Skin of body (tissue), 2 donors: ENCODE results near the gene APLP2. TPM values are rescaled to one million over a fixed set of nuclear protein-coding genes. Genes with fewer than 3 reads are reported as not detected.
"Not testable (repeated sequence)": the region's sequence is repeated elsewhere in the genome, so short reads cannot be mapped to it uniquely, and the experiment has no call there.

ENCODE experiments used
- DNase-seq: peaks from one replicate; lab custom pipeline; 2025; lab: John Stamatoyannopoulos, UW
- total RNA-seq: library from RNA; depleted of rRNA; stranded (reverse); fragments of >200 nt; gene quantifications from one replicate; pipeline ENCODE4 v1.2.3, GENCODE V29; 2014

The APLP2 gene
- total RNA-seq, 1 donor from 2014 or later, result 186 TPM

DNA sequence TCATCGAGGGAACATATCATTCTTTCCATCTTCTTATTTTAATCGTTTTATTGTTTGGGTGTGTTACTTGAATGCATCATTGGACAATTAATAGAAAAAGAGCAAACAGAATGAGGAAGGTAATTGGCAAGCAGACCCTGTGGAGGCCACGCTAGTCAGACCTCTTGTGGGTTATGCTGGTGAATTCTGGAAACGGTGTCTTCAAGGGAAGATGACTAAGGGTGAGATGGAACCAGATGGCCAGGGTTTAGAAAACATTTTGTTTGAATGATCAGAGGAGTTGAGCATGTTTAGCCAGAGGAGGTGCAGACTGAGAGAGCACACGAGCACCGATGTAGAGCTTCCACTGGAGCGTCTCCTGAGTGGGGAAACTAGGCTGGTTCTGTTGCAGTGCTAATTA lies 98.4 kb downstream of the APLP2 start:
- no peak for DNase-seq

DNA sequence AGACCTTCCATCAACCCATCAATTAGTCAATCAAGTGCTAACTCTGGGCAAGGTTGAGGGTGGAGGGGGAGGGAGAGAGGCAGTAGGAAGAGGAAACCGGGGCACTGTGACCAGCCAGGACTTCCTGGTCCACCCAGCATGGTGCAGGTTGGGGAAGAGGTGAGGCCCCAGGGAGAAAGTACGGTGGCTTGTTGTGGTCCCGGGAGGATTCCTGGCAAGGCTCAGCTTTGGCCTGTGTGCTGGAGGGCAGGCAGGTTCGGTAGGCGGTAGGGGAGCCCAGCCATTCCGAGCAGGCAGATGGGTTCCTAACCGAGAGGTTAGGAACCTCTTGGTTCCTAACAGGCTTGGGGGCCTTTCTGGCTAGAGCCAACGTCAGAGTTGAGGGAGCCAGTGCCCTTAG lies 100.7 kb downstream of the APLP2 start:
- no peak for DNase-seq

DNA sequence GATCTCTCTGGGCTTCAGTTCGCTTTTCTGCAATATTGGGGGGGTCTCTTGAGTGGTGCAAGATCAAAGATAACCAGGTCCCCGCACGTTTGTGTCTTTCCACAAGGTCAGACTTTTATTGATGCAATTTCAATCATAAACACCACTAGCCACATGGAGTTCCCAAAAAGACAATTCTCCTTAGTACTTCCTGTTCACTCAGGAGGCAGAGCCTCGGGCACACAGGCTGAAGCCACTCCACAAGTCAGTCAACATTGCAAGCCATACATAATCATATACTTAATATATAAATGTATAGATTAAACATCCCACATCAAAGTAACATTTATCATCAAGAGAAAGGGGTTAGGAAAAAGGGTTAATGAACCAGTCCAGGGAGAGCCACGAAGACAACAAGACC lies 101.8 kb downstream of the APLP2 start:
- no peak for DNase-seq

DNA sequence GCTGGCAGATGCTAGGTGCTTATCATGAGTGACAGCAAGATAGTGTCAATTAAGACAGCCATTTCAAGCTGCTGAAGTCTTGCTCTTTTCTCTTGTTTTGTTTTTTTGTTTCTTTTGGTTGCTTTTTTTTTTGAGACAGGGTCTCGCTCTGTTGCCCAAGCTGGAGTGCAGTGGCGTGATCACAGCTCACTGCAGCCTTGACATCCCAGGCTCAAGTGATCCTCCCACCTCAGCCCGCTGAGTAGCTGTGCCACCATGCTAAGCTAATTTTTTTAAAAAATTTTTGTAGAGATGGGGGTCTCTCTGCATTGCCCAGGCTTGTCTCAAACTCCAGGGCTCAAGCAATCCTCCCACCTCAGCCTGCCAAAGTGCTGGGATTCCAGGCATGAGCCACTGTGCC lies 102.3 kb downstream of the APLP2 start:
- DNase-seq, result not testable (repeated sequence)

DNA sequence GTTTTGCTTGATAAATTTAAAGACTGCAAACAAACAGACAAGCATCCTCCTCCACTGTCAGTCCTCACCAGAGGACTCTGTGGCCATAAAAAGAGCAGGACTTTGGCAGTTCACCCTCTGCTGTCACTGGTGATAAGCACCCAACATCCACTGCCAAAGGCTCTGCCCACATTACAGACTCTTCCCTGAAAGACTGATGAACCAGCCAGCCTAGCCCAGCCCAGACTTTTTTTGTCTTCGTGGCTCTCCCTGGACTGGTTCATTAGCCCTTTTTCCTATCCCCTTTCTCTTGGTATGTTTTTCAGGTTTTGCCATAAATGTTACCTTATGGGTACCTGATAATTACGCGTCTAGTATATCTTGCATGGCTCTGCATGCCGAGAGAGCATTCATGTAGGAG lies 104.9 kb downstream of the APLP2 start:
- DNase-seq, result no peak

DNA sequence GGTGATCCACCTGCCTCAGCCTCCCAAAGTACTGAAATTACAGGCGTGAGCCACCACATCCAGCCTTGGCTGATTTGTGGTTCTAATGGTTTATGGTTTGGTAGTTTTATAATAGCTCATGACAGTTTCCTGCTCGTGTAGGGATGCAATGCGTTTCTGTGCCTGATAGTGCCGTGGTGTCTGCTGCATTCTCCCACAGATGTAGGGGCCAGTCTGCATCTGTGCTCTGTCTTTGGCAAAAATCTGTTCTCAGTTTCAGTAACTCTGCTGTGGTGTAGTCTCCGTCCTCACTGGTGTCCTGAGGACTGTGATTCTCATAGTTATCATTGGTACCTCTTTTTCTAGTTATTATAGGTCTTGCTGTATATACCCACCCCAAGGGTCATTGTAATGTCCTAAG lies 106.2 kb downstream of the APLP2 start:
- no peak for DNase-seq

DNA sequence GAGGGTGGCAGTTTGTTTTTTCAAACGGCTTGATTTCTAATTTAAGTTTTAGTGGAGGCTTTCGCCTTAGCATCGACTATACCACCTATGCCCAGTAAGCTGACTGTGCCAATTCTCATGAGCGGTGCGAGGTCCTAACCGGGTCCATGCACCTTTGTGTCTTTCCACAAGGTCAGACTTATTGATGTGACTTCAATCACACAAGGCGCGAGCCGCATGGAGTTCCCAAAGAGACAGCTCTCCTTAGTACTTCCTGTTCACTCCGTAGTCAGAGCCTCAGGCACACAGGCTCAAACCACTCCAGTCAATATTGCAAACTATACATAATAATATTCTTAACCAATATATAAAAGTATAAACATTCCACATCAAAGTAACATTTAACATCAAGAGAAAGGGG lies 108.1 kb downstream of the APLP2 start:
- no peak for DNase-seq

DNA sequence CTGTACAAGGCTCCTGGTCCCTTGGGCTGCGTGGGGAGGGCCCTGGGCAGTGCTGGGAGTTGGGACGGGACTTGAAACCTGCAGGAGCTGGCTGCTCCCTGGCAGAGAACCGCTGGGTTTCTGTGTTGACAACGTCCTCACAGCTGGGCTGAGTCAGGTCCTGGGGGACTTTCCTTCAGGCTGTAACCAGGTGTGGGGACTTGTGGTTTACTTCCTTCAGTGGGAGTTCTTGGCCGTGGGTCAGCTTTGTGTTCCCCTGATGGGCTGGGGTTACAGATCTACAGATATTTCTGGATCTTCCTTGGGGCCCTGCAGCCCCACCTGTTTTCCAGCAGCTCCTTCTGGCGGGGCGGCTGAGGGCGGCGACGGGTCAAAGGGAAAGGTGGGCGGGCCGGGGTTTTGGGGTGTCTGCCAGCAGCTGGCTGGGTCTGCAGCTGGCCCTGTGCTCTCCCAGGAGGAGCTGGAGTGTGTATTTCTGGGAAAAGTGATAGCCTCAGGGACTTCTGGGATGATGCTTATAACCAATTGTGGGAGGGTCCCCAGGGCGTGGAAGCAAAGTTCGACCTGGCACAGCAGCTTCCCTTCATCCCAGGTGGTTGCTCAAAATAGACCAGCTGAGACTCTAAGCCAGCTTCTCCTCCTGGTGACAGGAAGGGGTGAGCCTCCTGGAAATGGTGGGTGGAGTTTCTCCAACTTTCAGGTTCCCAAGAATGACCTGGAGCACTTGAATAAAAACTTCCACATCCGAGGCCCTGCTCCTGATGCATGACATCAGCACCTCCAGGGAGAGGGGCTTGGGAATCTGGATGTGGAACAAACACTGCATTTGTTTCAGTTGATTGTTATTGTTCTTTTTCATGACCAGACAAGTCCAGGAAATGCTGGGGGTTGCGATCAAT lies 109.0 kb downstream of the APLP2 start:
- DNase-seq, result peak; percentile 45

DNA sequence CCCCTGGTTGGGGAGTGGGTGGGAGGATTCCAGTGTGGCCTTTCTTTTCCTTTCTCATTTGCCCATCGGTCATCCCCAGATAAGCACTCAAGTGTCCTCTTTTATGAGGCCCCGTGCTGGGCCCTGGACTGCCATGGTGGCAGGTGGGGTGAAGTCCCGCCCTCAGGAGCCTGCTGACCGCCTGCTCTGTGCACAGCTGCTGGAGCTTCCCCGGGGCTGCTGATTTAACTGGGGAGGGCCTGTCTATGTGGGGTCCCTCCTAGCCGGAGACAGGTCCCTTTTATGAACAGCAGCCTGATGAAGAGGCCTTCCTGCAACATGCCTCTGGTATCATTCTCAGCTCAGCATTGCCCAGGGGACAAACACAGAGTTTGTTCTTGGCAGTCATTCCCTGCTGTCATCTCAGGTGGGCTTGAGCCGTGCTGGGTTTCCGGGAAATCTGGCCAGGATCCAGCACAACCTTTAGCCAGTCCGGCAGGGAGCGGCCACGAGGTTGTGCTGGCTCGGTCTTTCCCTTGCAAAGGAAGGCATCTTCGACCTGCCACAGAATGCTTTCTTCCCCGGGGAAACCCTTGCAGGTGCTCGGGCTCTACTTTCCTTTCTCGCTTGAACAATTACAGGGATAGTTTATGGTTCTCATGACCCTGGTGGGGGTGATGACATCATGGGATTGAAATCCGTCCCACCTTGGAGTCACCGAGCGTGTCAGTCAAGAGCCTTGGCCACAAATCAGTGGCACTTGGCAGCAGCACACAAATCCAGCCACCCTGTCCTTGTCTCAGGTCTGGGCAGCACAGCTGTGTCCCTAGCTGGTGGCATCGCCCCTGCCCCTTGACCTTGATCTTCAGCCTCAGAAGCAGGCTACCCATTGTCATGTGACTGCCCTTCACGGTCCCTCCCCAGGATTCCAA lies 110.0 kb downstream of the APLP2 start:
- no peak for DNase-seq

DNA sequence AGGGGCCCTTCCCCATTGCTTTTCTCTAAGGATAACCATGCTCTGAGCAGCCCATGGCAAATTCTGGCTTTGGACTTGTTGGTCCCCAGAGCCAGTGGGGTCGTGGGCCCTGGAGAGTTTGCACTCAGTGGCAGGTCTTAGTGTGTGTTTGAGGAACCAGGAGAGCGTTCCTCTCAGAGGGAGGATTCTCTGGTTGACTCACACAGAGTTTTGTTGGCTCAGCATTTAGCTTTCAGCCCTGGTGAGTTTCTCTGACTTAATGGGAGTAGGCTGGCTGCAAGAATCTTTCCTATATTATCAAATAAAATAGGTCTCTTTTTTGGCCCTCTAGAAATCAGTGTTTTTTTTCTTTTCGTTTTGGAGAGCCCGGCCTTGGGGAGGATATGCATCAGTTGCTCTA lies 110.8 kb downstream of the APLP2 start:
- no peak for DNase-seq

DNA sequence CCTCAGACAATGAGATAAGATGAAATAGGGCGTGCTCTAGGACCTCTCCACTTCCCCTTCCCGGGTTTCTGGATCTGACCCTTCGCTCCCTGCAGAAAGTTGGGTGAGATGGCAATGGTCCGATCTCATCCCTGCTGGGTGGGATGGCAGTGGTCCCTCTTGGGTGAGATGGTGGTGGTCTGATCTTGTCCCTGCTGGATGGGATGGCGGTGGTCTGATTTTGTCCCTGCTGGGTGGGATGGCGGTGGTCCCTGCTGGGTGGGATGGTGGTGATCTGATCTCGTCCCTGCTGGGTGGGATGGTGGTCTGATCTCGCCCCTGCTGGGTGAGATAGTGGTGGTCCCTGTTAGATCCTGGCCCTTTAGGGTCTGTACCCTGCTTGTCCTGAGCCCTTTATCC lies 111.2 kb downstream of the APLP2 start:
- DNase-seq, result no peak

DNA sequence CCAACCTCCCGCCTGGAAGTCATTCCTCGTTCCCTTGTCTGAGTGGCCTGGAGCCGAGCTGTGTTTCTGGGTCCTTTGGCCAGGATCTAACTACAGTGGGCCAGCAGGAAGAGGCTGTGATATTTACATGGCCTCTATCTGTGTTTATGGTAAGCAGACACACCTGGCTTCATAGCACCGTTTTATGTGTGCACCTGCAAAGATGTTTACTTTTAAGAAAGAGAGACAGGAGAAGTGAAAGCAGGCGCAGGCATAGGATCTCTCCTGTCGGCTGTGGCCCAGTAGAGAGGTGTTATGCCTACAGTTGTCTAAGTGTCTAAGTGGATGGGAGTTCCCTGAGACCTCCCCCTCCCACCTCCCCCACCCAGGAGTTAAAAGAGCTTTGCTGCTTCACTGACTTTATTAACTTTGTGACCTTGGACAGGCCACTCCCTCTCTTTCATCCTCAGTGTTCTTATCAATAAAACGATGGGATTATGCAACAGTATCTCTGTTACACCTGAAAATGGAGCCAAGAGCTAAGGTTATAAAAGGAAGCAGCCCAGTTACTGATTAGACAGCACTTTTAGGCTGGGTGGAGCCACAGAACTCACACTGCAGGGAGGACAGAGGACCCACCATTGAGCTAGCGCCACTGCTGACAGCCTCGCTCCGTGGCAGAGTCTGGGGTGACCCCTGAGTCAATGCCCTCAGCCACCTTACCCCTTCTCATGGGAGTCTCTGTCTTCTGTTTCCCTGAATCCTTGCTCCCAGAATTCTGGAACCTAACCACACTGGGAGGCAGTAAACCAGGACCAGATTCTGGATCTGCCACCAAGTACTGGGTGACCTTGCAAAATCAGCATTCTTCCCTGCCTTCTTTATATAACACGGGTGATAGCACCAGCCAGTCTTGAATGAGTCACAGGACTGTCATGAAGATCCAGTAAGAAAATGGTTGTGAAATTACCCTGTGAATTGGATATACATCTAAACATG lies 111.9 kb downstream of the APLP2 start:
- DNase-seq, result no peak

DNA sequence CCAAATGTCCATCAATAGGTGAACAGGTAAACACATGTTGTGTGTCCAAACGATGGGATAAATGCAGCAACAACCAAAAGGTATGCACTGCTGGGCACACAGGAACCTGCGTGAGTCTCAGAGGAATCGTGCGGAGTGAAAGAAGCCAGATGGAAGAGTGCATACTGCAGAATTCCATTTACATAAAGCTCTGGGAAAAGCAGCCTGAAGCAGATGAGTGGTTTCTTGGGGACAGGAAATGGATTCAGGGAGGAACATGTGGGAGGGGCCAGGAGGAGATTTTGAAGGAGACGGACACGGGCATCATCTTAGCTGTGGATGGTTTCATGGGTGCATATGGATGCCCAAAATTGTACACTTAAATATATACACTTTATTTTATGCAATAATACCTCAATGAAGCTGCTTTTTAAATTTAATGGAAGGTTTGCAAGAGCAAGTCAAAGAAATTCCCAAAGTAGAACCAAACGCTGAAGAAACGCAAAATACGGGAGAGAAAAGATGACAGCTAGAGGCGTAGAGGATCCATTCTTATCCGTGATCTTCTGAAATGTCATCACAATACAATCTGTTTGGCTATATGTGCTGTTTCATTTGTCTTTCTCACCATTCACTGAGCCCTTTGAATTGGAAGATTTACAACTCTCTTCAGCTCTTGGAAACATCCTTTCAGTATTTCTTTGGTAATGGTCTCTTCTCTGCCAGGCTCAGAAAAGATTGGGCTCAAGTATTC lies 114.3 kb downstream of the APLP2 start:
- no peak for DNase-seq

DNA sequence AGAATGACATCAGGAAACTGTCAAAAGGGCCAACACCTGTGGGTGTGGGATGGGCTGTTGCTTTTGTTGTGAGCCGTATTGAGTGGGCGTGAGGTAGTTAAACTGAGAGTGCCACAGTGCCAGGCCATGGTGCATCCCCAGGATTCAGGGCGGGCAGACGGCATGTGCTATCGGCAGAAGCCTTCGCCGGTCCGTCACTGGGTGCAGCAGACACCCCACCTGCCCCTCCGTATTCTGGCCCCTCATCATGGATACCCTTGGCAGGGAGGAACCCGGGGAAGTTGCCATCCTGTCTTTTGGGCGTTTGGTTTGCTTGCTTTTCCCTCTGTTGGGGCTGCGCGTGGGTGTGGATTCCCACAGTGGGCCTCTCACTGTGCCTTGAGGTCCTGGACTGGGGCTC lies 117.4 kb downstream of the APLP2 start:
- DNase-seq, result no peak

DNA sequence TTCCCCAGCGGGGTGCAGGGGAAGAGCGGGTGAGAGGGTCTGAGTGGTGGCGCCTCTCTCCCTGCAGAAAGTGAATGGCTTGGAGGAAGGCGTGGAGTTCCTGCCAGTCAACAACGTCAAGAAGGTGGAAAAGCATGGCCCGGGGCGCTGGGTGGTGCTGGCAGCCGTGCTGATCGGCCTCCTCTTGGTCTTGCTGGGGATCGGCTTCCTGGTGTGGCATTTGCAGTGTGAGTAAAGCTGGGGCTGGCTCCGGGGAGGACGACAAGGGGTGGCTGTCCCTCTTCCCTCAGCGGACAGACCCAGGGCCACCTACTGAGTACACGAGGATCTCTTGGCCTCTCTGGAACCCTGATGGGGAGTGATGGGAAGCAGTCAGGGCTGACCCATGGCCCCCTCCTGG lies 118.4 kb downstream of the APLP2 start:
- DNase-seq, result no peak

DNA sequence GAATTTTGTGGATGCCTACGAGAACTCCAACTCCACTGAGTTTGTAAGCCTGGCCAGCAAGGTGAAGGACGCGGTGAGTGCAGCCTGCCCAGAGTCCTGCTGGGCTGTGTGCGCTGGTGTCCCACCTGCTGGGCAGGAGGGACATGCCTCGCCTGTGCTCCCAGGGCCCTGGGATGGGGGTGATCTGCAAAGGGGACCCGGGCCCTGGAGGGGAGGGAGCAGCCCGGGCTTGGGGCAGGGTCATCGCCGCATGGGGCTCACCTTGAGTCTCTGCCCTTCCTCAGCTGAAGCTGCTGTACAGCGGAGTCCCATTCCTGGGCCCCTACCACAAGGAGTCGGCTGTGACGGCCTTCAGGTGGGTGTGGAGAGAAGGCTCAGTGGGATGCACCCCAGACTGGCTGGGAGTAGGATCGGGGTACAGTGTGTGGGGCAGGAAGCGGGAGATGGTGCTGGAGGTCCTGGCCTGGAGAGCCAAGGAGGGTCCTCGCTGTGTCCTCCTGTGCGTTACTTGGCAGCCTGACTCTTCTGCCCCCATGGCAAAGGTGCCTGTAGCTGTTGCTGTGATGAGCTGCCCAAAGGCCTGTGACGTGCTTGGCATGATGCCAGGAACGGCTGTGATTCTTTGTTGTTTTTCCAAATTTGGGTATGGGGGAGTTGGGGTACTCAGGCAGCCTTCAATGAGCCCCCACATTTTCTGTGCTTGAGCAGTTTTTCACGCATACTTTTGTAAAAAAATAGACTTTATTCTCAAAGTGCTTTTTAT lies 119.1 kb downstream of the APLP2 start:
- no peak for DNase-seq

DNA sequence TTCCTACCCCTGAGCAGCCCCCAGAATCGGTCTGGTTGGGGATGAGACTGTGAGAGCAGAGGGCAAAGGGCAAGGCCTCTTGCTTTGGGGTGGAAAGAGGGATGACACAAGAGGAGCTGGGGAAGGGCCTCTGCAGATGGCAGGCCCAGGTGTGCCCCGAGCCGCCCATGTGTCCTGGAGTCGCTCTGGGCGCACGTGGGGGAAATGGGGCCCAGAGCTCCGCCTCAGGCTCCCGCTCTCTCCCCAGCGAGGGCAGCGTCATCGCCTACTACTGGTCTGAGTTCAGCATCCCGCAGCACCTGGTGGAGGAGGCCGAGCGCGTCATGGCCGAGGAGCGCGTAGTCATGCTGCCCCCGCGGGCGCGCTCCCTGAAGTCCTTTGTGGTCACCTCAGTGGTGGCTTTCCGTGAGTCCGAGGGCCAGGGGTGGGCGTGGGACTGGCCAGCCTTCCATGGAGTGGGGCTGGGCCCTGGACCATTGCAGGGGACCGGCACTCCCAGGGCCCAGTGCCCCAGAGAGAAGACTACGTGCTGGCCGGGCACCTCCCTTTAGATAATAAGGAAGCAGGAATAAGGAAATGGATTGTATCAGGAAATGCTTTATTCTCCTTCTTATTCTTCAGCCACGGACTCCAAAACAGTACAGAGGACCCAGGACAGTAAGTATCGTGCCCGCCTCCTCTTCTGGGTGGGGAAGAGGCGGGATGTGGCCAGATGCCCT lies 120.0 kb downstream of the APLP2 start:
- DNase-seq, result no peak

DNA sequence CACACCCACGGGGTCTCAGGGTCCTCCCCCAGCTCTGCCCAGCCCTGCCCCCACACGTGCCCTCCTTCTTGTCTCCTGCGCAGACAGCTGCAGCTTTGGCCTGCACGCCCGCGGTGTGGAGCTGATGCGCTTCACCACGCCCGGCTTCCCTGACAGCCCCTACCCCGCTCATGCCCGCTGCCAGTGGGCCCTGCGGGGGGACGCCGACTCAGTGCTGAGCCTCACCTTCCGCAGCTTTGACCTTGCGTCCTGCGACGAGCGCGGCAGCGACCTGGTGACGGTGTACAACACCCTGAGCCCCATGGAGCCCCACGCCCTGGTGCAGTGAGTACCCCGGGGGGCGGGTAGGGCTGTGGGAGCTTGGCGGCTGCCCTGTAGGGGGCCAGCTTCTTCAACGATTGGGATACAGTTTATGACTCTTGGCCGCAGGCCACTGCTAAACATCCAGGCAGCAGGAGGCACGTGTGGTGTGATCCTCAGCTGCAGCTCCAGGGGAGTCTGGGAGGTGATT lies 120.7 kb downstream of the APLP2 start:
- no peak for DNase-seq

DNA sequence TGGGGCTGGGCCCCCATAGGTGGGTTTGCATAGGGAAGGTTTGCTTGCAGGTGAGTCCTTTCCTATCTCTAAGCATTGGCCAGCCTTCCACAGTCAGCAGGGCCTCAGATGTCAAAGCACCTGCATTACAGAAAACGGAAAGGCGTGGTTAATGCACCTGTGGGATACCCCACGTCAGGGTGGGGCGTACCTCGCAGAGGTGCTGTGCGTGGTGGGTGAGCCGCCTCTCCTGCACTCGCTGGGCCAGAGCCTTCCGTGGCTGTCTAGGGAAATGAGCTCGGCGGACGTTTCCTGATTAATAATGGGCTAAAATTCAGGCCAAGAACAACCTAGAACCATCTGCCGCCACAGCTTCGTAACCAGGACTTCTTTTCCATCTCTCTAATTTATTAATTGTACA lies 122.2 kb downstream of the APLP2 start:
- no peak for DNase-seq
